ENCODE measurements around the gene PSMD1. TPM values are rescaled to one million over a fixed set of nuclear protein-coding genes. Genes with fewer than 3 reads are reported as not detected.

PSMD1 gene
- total and polyA plus RNA-seq, 2 donors (not counting 3 experiments of a cell fraction or from before 2014, with no cell fraction given) = 163 to 209 TPM

DNA sequence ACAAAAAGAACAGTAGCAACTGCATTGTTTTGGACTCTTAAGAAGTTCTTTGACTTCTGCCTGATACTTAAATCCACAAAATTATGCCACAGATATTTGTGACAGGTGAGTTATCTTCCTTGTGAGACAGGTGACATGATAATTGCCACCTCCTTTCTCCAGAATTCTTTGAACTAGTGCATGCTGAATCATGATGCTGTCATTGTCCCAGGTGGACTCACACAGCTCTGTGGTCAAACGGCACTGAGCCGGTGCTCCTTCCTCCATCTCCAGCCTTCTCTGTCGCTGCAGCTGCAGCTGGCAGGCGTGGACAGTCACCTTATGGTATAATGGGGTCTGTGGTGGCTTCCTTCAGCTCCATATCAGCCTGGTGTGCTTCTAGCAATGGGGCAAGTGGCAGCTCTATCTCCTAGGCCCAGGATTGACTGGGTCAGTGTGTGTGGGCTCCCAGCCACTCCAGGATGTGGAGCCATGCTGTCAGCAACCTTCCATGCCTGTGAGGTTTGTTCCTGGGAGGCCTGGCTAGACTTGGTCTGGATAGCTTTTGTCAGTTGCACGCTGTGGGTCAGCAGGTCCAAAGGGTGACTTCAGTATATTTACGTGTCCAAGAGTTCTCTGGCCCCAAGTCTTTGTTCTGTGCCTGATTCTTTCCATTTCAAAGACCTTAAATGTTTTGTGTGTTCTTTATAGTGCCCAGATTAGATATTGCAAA is 157.4 kb downstream of the PSMD1 start:
- Histone ChIP-seq H3K4me3 (replicated peaks in 1 of 3; ENCODE audit: insufficient read depth in 1 of 3, low read depth in 1 of 3, low read length in 3 of 3) (no peak overlapping the region), H4K20me1 (replicated peaks; ENCODE audit: control insufficient read depth, extremely low read depth, insufficient read depth, low read length) (no peaks in the 10 kb centered on the region), H3K9me3 (replicated peaks; ENCODE audit: control insufficient read depth, insufficient read depth, low read length) (no peaks in the 10 kb centered on the region), H3K27ac (ENCODE audit: insufficient read depth, low read depth, low read length) (no peak overlapping the region), H3K4me1 (ENCODE audit: control insufficient read depth, extremely low read depth, insufficient read depth, low read length) (no peaks in the 10 kb centered on the region), H2AFZ (ENCODE audit: low read depth, low read length) (no peak overlapping the region), H3K9ac (replicated peaks; ENCODE audit: extremely low read depth, insufficient read depth, low read length) (no peak overlapping the region), H3K4me2 (ENCODE audit: insufficient read depth, low read length) (no peak overlapping the region), H3K27me3 (ENCODE audit: control insufficient read depth in 2 of 2, insufficient read depth in 2 of 2, low read length in 2 of 2) (no peaks in the 10 kb centered on the region), H3K79me2 (ENCODE audit: control insufficient read depth, insufficient read depth, low read length) (no peaks in the 10 kb centered on the region), H3K36me3 (ENCODE audit: control insufficient read depth in 2 of 2, extremely low read depth in 1 of 2, insufficient read depth in 2 of 2, low read length in 2 of 2) (no peaks in the 10 kb centered on the region), H3K9me1 (replicated peaks; ENCODE audit: control insufficient read depth, extremely low read depth, insufficient read depth, low read length) (no peaks in the 10 kb centered on the region)
- DNase-seq (ENCODE audit: low read depth, low spot score) (no peak), FAIRE-seq (no peak)
- dilution Hi-C loops (cut with MboI; ENCODE audit: extremely low pct_ligation_motif_present, low sequenced_read_pairs) (no loop called here), intact Hi-C loops (cut with micrococcal nuclease) (no loop called here)
- CTCF ChIA-PET = interaction anchor here (1.1 to 2.6 kb wide), 2 partner anchors 21 to 110 kb away, joined by 3 to 6 read pairs; no protein-coding TSS in a partner anchor
- no TSS peak for BruUV-seq (replicated peaks)
- TF ChIP-seq MYC (IDR thresholded peaks at IDR 0.05; ENCODE audit: low read depth, low read length) (no peak), POLR2A (IDR thresholded peaks at IDR 0.05; ENCODE audit: low read depth, low read length) (no peak), GATA2 (IDR thresholded peaks at IDR 0.05; ENCODE audit: insufficient read depth, insufficient read length, low read depth, low read length) (no peak)
- TF ChIP-seq, protein P1, sequence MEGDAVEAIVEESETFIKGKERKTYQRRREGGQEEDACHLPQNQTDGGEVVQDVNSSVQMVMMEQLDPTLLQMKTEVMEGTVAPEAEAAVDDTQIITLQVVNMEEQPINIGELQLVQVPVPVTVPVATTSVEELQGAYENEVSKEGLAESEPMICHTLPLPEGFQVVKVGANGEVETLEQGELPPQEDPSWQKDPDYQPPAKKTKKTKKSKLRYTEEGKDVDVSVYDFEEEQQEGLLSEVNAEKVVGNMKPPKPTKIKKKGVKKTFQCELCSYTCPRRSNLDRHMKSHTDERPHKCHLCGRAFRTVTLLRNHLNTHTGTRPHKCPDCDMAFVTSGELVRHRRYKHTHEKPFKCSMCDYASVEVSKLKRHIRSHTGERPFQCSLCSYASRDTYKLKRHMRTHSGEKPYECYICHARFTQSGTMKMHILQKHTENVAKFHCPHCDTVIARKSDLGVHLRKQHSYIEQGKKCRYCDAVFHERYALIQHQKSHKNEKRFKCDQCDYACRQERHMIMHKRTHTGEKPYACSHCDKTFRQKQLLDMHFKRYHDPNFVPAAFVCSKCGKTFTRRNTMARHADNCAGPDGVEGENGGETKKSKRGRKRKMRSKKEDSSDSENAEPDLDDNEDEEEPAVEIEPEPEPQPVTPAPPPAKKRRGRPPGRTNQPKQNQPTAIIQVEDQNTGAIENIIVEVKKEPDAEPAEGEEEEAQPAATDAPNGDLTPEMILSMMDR (IDR thresholded peaks at IDR 0.05; ENCODE audit: extremely low read depth in 1 of 2, insufficient read depth in 1 of 2, low read depth in 1 of 2, low read length in 2 of 2) = no peak
- POLR2A ChIA-PET = no interaction called here

DNA sequence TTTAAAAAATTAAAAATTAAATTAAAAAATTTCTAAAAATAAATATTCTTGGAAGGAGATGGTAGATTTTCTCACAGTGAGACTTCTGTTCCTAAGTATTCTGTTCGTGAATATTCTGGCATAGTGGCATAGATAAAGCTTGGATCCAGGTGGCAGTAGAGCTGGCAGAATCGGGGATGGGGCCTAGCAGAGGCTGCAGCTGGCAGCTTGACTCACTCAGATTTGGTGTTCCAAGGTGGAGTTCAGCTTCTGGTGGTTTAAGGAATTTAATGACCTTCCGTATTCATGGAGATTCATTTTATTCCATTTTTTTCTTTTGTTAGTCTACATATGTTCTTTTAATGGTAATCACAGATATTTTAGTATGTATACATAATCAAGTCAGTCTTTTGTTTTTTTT is 161.7 kb downstream of the PSMD1 start:
- H2AFZ ChIP-seq (ENCODE audit: low read depth, low read length) = no peak overlapping the region

More for the DNA sequence above, 161.7 kb downstream of the PSMD1 start:
- DNase-seq (ENCODE audit: low read depth, low spot score) (no peak), FAIRE-seq (no peak)
- no peaks in the 10 kb centered on the region for H3K79me2 ChIP-seq (ENCODE audit: control insufficient read depth, insufficient read depth, low read length)
- H3K27me3 ChIP-seq (ENCODE audit: control insufficient read depth in 2 of 2, insufficient read depth in 2 of 2, low read length in 2 of 2) = no peaks in the 10 kb centered on the region
- ChIA-PET POLR2A (no interaction called here), CTCF (interaction anchor here (1.3 to 2.7 kb wide), 4 partner anchors 9 to 233 kb away, joined by 3 to 9 read pairs (median 6); no protein-coding TSS in a partner anchor)
- no peak overlapping the region for H3K4me3 ChIP-seq (replicated peaks in 1 of 3; ENCODE audit: insufficient read depth in 1 of 3, low read depth in 1 of 3, low read length in 3 of 3)
- no peaks in the 10 kb centered on the region for H3K9me3 ChIP-seq (replicated peaks; ENCODE audit: control insufficient read depth, insufficient read depth, low read length)
- TF ChIP-seq EZH2 (IDR thresholded peaks at IDR 0.05; ENCODE audit: borderline replicate concordance, low read depth, low read length, severe bottlenecking) (no peak), JUN (IDR thresholded peaks at IDR 0.05; ENCODE audit: borderline replicate concordance, insufficient read depth, insufficient read length, low read depth) (no peak)
- no peak overlapping the region for H3K27ac ChIP-seq (ENCODE audit: insufficient read depth, low read depth, low read length)
- intact Hi-C loops (cut with micrococcal nuclease) = no loop called here
- dilution Hi-C loops (cut with MboI; ENCODE audit: extremely low pct_ligation_motif_present, low sequenced_read_pairs) = no loop called here
- no peaks in the 10 kb centered on the region for H3K4me1 ChIP-seq (ENCODE audit: control insufficient read depth, extremely low read depth, insufficient read depth, low read length)
- H4K20me1 ChIP-seq (replicated peaks; ENCODE audit: control insufficient read depth, extremely low read depth, insufficient read depth, low read length) = no peaks in the 10 kb centered on the region
- no peaks in the 10 kb centered on the region for H3K9me1 ChIP-seq (replicated peaks; ENCODE audit: control insufficient read depth, extremely low read depth, insufficient read depth, low read length)
- peaks cover 0 to 2% of the 10 kb centered on the region in 2 experiments for H3K36me3 ChIP-seq (ENCODE audit: control insufficient read depth in 2 of 2, extremely low read depth in 1 of 2, insufficient read depth in 2 of 2, low read length in 2 of 2)
- no peak overlapping the region for H3K9ac ChIP-seq (replicated peaks; ENCODE audit: extremely low read depth, insufficient read depth, low read length)
- BruUV-seq (replicated peaks) = no TSS peak
- no peak overlapping the region for H3K4me2 ChIP-seq (ENCODE audit: insufficient read depth, low read length)
